ENCODE results near the gene SAMD13.

GRCh38 chr1:84265867-84266266 is 35.6 kb upstream of the SAMD13 start:
- TF ChIP-seq POLR2AphosphoS5 (IDR thresholded peaks at IDR 0.05): no peak
- no peak for TF ChIP-seq POLR2A (IDR thresholded peaks at IDR 0.05)
- TF ChIP-seq CTCF (IDR thresholded peaks at IDR 0.05): no peak
- TF ChIP-seq EP300 (IDR thresholded peaks at IDR 0.05): no peak

All from gastroesophageal sphincter (tissue), 3 donors.